Neural cell (in vitro differentiated cells): ENCODE data around the gene SMIM10L2A. TPM values are rescaled to one million over a fixed set of nuclear protein-coding genes. Genes with fewer than 3 reads are reported as not detected.

Experiments used
- H2AFZ ChIP-seq: fragments of 200-600, 300-800 bp; sonication (generic), shearing (Covaris generic); 2 replicates; pipeline ENCODE4 v1.6.0; 2014; ENCODE audit warnings: low read depth, mild to moderate bottlenecking, antibody characterized with exemption, low read length, moderate library complexity
- H3F3A ChIP-seq: fragments of 200-600 bp; shearing (Covaris generic); 2 replicates; pipeline ENCODE4 v1.6.1; 2016; ENCODE audit warnings: mild to moderate bottlenecking, moderate library complexity, mixed read lengths, antibody characterized with exemption, low read length; ENCODE audit not compliant: insufficient read depth, poor library complexity, severe bottlenecking
- H3K27ac ChIP-seq: fragments of 200-600, 300-800 bp; sonication (generic), shearing (Covaris generic); 2 replicates; pipeline ENCODE4 v1.5.1; 2014; ENCODE audit warnings: mild to moderate bottlenecking, low read length, moderate library complexity
- H3K27me3 ChIP-seq: fragments of 300-800, 200-600 bp; sonication (generic), shearing (Covaris generic); 2 replicates; pipeline ENCODE4 v1.6.0; 2014; ENCODE audit warnings: mild to moderate bottlenecking, low read depth, low read length, moderate library complexity; ENCODE audit not compliant: insufficient read depth
- H3K36me3 ChIP-seq: fragments of 300-800, 200-600 bp; sonication (generic), shearing (Covaris generic); 2 replicates; pipeline ENCODE4 v1.5.1; 2014; ENCODE audit warnings: mild to moderate bottlenecking, antibody characterized with exemption, low read length, moderate library complexity; ENCODE audit not compliant: insufficient read depth
- H3K4me2 ChIP-seq: fragments of 300-800, 200-600 bp; sonication (generic), shearing (Covaris generic); 2 replicates; pipeline ENCODE4 v1.6.0; 2014; ENCODE audit warnings: mild to moderate bottlenecking, low read length
- H3K4me3 ChIP-seq: fragments of 300-800, 200-600 bp; sonication (generic), shearing (Covaris generic); 2 replicates; pipeline ENCODE4 v1.5.1; 2014; ENCODE audit warnings: mild to moderate bottlenecking, low read length, moderate library complexity
- H3K79me2 ChIP-seq: fragments of 200-600 bp; shearing (Covaris generic); replicated peaks from 2 replicates; pipeline ENCODE4 v1.6.0; 2014; ENCODE audit warnings: mild to moderate bottlenecking, low read length, moderate library complexity; ENCODE audit not compliant: insufficient read depth
- H3K9ac ChIP-seq: fragments of 300-800, 200-600 bp; sonication (generic), shearing (Covaris generic); 2 replicates; pipeline ENCODE4 v1.6.1; 2016; ENCODE audit warnings: mild to moderate bottlenecking, low read length, mixed read lengths
- H3K9me2 ChIP-seq: fragments of 200-600 bp; shearing (Covaris generic); 2 replicates; pipeline ENCODE4 v1.6.1; 2016; ENCODE audit warnings: mild to moderate bottlenecking, low read length, mixed read lengths; ENCODE audit not compliant: insufficient read depth
- H3K9me3 ChIP-seq: fragments of 200-600, 300-800 bp; sonication (generic), shearing (Covaris generic); 2 replicates; pipeline ENCODE4 v1.6.1; 2016; ENCODE audit warnings: mild to moderate bottlenecking, mixed run types, low read length, moderate library complexity, mixed read lengths
- H4K20me1 ChIP-seq: fragments of 200-600 bp; shearing (Covaris generic); 2 replicates; pipeline ENCODE4 v1.6.1; 2016; ENCODE audit warnings: mild to moderate bottlenecking, mixed run types; ENCODE audit not compliant: insufficient read depth
- CTCF ChIP-seq: fragments of 450-650 bp; IDR thresholded peaks from 2 replicates; pipeline ENCODE4 v1.5.1; 2014; ENCODE audit warnings: antibody characterized with exemption, mild to moderate bottlenecking, moderate library complexity; ENCODE audit not compliant: poor library complexity, severe bottlenecking
- EP300 ChIP-seq: fragments of 450-650 bp; conservative IDR thresholded peaks from 2 replicates; pipeline ENCODE4 v1.6.1; 2014; ENCODE audit warnings: antibody characterized with exemption, mild to moderate bottlenecking, moderate library complexity; ENCODE audit not compliant: poor library complexity, severe bottlenecking
- EZH2 ChIP-seq: fragments of 200-600, 300-800 bp; shearing (Covaris generic), sonication (generic); IDR thresholded peaks from 2 replicates; pipeline ENCODE4 v1.6.1; 2014; ENCODE audit warnings: antibody characterized with exemption, low read length, borderline replicate concordance, mild to moderate bottlenecking; ENCODE audit not compliant: insufficient read depth, poor library complexity, severe bottlenecking
- MXI1 ChIP-seq: fragments of 450-650 bp; conservative IDR thresholded peaks from 2 replicates; pipeline ENCODE4 v1.6.1; 2014; ENCODE audit warnings: antibody characterized with exemption, mild to moderate bottlenecking; ENCODE audit not compliant: poor library complexity, severe bottlenecking
- POLR2AphosphoS5 ChIP-seq: IDR thresholded peaks from 2 replicates; pipeline ENCODE4 v1.6.1; 2012
- RAD21 ChIP-seq: fragments of 450-650 bp; conservative IDR thresholded peaks from 2 replicates; pipeline ENCODE4 v1.6.1; 2014; ENCODE audit warnings: antibody characterized with exemption, mild to moderate bottlenecking, moderate library complexity
- REST ChIP-seq: IDR thresholded peaks from 2 replicates; pipeline ENCODE4 v1.6.1; 2012; ENCODE audit warnings: borderline replicate concordance
- SMC3 ChIP-seq: fragments of 450-650 bp; conservative IDR thresholded peaks from 2 replicates; pipeline ENCODE4 v1.6.1; 2014; ENCODE audit warnings: antibody characterized with exemption, mild to moderate bottlenecking, moderate library complexity; ENCODE audit not compliant: poor library complexity
- TAF1 ChIP-seq: IDR thresholded peaks from 2 replicates; pipeline ENCODE4 v1.6.1; 2012; ENCODE audit warnings: low read depth
- polyA plus RNA-seq: library from polyadenylated mRNA; depleted of rRNA; stranded (reverse); fragments of >200 nt; gene quantifications from 2 replicates; pipeline ENCODE4 v1.2.3, GENCODE V29; 2014

Gene SMIM10L2A
- polyA plus RNA-seq, 1 donor from 2014 or later, result 5.4 TPM

DNA sequence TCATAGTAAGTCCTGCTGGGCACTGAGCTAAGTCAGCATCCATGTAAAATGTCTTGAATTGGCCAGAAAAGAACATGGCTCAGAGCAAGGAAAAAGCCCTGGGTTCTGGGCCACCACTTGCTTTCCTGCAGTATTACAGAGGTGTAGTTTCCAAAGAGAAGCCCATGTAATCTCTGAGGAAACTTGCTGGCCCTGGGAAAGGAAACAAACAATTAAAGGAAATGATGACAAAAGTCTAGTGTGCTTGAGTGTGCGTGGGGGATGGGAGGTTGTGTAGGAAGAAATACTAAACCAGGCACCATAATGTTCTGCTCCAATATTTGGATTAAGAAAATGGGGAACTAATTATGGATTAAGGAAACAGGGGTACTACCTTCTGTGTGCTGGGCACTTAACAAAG lies 39.5 kb upstream of the SMIM10L2A start:
- Histone ChIP-seq H3K27ac (no peak overlapping the region), H3F3A (no peaks in the 10 kb centered on the region), H3K36me3 (no peaks in the 10 kb centered on the region), H4K20me1 (no peaks in the 10 kb centered on the region), H3K9me2 (no peaks in the 10 kb centered on the region), H2AFZ (no peak overlapping the region), H3K27me3 (no peaks in the 10 kb centered on the region), H3K9ac (no peak overlapping the region), H3K9me3 (no peaks in the 10 kb centered on the region), H3K4me3 (no peak overlapping the region), H3K4me2 (no peak overlapping the region), H3K79me2 (no peaks in the 10 kb centered on the region)
- no peak for TF ChIP-seq EP300
- TF ChIP-seq MXI1, result no peak
- no peak for TF ChIP-seq REST
- TF ChIP-seq EZH2, result no peak
- TF ChIP-seq POLR2AphosphoS5, result no peak
- TF ChIP-seq CTCF, result no peak
- no peak for TF ChIP-seq RAD21
- no peak for TF ChIP-seq TAF1
- no peak for TF ChIP-seq SMC3

DNA sequence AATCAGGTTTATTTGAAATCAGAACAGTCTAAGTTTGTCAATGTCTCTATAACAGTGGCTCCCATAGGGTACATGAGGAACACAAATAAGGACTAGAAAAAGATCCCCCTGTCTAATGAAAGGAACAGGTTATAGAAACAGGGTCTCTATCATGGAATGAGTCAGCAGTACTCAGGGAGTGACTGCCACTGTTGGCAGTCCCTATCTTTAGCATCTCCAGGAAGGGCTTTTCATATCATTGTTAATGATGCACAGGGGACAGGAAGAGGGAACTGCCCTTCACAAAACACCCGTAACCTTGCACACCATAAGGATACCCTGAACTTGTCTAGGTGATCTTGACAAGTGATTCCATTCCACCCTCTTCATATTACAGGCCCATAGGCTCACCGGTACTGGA lies 38.5 kb upstream of the SMIM10L2A start:
- Histone ChIP-seq H4K20me1 (no peaks in the 10 kb centered on the region), H3F3A (no peaks in the 10 kb centered on the region), H3K36me3 (no peaks in the 10 kb centered on the region), H3K9me3 (no peaks in the 10 kb centered on the region), H3K79me2 (no peaks in the 10 kb centered on the region), H3K9me2 (no peaks in the 10 kb centered on the region), H3K4me2 (no peak overlapping the region), H3K27me3 (no peaks in the 10 kb centered on the region), H3K27ac (no peak overlapping the region), H2AFZ (no peak overlapping the region), H3K9ac (no peak overlapping the region), H3K4me3 (no peak overlapping the region)
- TF ChIP-seq POLR2AphosphoS5 (no peak), RAD21 (no peak), TAF1 (no peak), CTCF (no peak), EP300 (no peak)
